ENCODE data around the gene STIM1.

Gene STIM1

GRCh38 chr11:3939651-3940190 lies 84.3 kb downstream of the STIM1 start:
- no peaks in the 10 kb centered on the region for H3K27me3 ChIP-seq (ENCODE audit: control insufficient read depth, low read length)
- no peak overlapping the region for H3K4me3 ChIP-seq (ENCODE audit: low read length)
- peaks cover 10% of the 10 kb centered on the region for H3K4me1 ChIP-seq (ENCODE audit: control insufficient read depth, low read length)
- TF ChIP-seq CTCF (IDR thresholded peaks at IDR 0.05; ENCODE audit: low read depth, low read length, poor library complexity, severe bottlenecking), result no peak
- TF ChIP-seq EZH2phosphoT487 (IDR thresholded peaks at IDR 0.05; ENCODE audit: borderline replicate concordance, low read length), result no peak
- H3F3A ChIP-seq (ENCODE audit: control insufficient read depth, insufficient read depth), result no peaks in the 10 kb centered on the region
- H3K27ac ChIP-seq (ENCODE audit: low read depth, low read length), result no peak overlapping the region
- H3K36me3 ChIP-seq (ENCODE audit: control insufficient read depth, low read length), result no peaks in the 10 kb centered on the region
- H3K4me2 ChIP-seq (ENCODE audit: low read length), result no peak overlapping the region
- H3K9me3 ChIP-seq (ENCODE audit: control insufficient read depth, insufficient read depth, low read length), result no peaks in the 10 kb centered on the region
- H3K79me2 ChIP-seq (ENCODE audit: control insufficient read depth, low read length), result no peaks in the 10 kb centered on the region
- H4K20me1 ChIP-seq (ENCODE audit: control insufficient read depth, insufficient read depth, low read depth, low read length), result no peaks in the 10 kb centered on the region
- H3K9me2 ChIP-seq (replicated peaks; ENCODE audit: control insufficient read depth, low read length), result no peaks in the 10 kb centered on the region

GRCh38 chr11:3942160-3942955 lies 86.9 kb downstream of the STIM1 start:
- Histone ChIP-seq H3K4me3 (ENCODE audit: low read length) (no peak overlapping the region), H4K20me1 (ENCODE audit: control insufficient read depth, insufficient read depth, low read depth, low read length) (no peaks in the 10 kb centered on the region), H3K27ac (ENCODE audit: low read depth, low read length) (no peak overlapping the region), H3K36me3 (ENCODE audit: control insufficient read depth, low read length) (peaks cover under 1% of the 10 kb centered on the region; the same call in 1 of the 2 replicates), H3K79me2 (ENCODE audit: control insufficient read depth, low read length) (no peaks in the 10 kb centered on the region), H3K27me3 (ENCODE audit: control insufficient read depth, low read length) (no peaks in the 10 kb centered on the region), H3F3A (ENCODE audit: control insufficient read depth, insufficient read depth) (peaks cover 7% of the 10 kb centered on the region; the same call in 1 of the 2 replicates), H3K9me2 (replicated peaks; ENCODE audit: control insufficient read depth, low read length) (no peaks in the 10 kb centered on the region), H3K9me3 (ENCODE audit: control insufficient read depth, insufficient read depth, low read length) (no peaks in the 10 kb centered on the region), H3K4me1 (ENCODE audit: control insufficient read depth, low read length) (peaks cover 26% of the 10 kb centered on the region), H3K4me2 (ENCODE audit: low read length) (no peak overlapping the region)
- no peak for TF ChIP-seq CTCF (IDR thresholded peaks at IDR 0.05; ENCODE audit: low read depth, low read length, poor library complexity, severe bottlenecking)
- no peak for TF ChIP-seq EZH2phosphoT487 (IDR thresholded peaks at IDR 0.05; ENCODE audit: borderline replicate concordance, low read length)

GRCh38 chr11:3942956-3943497 lies 87.6 kb downstream of the STIM1 start:
- no peak overlapping the region for H3K27ac ChIP-seq (ENCODE audit: low read depth, low read length)
- H3K4me3 ChIP-seq (ENCODE audit: low read length), result no peak overlapping the region

More at GRCh38 chr11:3942956-3943497, 87.6 kb downstream of the STIM1 start:
- Histone ChIP-seq H3K9me3 (ENCODE audit: control insufficient read depth, insufficient read depth, low read length) (no peaks in the 10 kb centered on the region), H3F3A (ENCODE audit: control insufficient read depth, insufficient read depth) (peaks cover 8% of the 10 kb centered on the region; the same call in 1 of the 2 replicates), H4K20me1 (ENCODE audit: control insufficient read depth, insufficient read depth, low read depth, low read length) (no peaks in the 10 kb centered on the region), H3K36me3 (ENCODE audit: control insufficient read depth, low read length) (peaks cover 6% of the 10 kb centered on the region; the same call in 1 of the 2 replicates), H3K4me2 (ENCODE audit: low read length) (no peak overlapping the region), H3K79me2 (ENCODE audit: control insufficient read depth, low read length) (no peaks in the 10 kb centered on the region), H3K4me1 (ENCODE audit: control insufficient read depth, low read length) (peaks cover 33% of the 10 kb centered on the region), H3K27me3 (ENCODE audit: control insufficient read depth, low read length) (no peaks in the 10 kb centered on the region), H3K9me2 (replicated peaks; ENCODE audit: control insufficient read depth, low read length) (no peaks in the 10 kb centered on the region)
- TF ChIP-seq EZH2phosphoT487 (IDR thresholded peaks at IDR 0.05; ENCODE audit: borderline replicate concordance, low read length) (no peak), CTCF (IDR thresholded peaks at IDR 0.05; ENCODE audit: low read depth, low read length, poor library complexity, severe bottlenecking) (no peak)
